SH-SY5Y (cell line): Measurements from ENCODE around the gene KCNJ5.

Experiments
- GATA2 ChIP-seq: IDR thresholded peaks from 2 replicates; pipeline ENCODE4 v1.6.1; 2011; ENCODE audit warnings: mild to moderate bottlenecking, low read depth, low read length
- GATA3 ChIP-seq: IDR thresholded peaks from 2 replicates; pipeline ENCODE4 v1.6.1; 2011; ENCODE audit warnings: low read depth, mild to moderate bottlenecking, low read length, moderate library complexity

DNA sequence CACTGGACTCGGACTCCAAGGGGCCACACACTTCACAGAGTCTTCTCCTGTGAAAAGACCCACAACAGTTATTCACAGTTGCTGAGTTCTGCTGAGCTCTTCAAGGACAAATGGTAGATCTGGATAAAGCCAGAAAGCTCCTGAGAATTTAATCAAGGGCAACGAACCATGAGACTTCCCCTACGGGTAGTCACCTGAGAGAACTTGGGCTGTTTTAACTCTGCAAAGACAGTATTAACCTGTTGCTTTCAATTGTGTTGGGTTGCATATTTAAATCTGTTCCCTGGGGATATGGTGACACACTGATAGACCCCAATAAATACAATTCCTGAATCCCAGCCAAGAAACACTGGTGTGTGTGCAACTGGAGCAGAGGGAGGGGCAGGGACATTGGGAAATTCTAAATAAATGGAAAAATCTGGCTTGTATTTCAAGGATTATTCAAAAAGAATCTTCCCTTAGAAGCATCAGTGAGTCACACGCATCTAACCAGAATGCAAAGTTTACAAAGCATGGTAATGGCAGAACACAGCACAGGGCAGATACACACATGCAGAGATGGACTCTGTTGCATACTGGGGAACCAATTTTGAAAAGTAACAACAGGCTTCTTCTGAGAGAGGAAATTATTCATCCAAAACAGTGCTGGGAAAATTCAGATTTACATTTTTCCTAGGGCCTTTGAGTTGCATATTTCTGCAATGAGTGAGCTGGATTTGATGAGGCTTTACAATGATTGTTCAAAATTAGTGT lies 28.1 kb upstream of the KCNJ5 start:
- TF ChIP-seq GATA2 (no peak), GATA3 (no peak)
